GM19035 (cell line): ENCODE measurements around the gene RFC1.
A peak's percentile ranks its signal among the peaks of the same experiment; 100 is the strongest.

ENCODE experiments used
- ATAC-seq: cut with Tn5 transposase; IDR thresholded peaks from one replicate; pipeline ENCODE4 v1.9.1; 2021; ENCODE audit not compliant: unreplicated experiment

The RFC1 gene

GRCh38 chr4:39357002-39357401, 9.2 kb downstream of the RFC1 start:
- no peak for ATAC-seq

DNA sequence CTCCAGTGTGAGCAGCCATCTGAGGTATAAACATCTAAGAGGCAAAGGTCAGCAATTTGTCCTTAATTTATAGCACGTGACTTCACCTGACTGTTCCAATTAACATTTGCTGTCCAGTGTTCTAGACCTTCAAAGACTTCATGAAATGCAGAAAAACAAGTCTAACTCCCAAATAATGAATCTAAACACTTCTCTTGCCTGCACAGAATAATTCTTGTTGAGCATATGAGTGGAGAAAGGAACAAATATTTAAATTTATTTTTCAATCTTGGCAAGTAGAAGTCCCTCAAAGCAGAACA, 12.0 kb downstream of the RFC1 start:
- ATAC-seq, result no peak

- ATAC-seq, result peak; percentile 78
Measured at GRCh38 chr4:39353478-39354253, 12.5 kb downstream of the RFC1 start.

- peak; percentile 9 for ATAC-seq
Measured at GRCh38 chr4:39353149-39353477, 13.0 kb downstream of the RFC1 start.

- ATAC-seq, result no peak
Measured at GRCh38 chr4:39349326-39349725, 16.8 kb downstream of the RFC1 start.

DNA sequence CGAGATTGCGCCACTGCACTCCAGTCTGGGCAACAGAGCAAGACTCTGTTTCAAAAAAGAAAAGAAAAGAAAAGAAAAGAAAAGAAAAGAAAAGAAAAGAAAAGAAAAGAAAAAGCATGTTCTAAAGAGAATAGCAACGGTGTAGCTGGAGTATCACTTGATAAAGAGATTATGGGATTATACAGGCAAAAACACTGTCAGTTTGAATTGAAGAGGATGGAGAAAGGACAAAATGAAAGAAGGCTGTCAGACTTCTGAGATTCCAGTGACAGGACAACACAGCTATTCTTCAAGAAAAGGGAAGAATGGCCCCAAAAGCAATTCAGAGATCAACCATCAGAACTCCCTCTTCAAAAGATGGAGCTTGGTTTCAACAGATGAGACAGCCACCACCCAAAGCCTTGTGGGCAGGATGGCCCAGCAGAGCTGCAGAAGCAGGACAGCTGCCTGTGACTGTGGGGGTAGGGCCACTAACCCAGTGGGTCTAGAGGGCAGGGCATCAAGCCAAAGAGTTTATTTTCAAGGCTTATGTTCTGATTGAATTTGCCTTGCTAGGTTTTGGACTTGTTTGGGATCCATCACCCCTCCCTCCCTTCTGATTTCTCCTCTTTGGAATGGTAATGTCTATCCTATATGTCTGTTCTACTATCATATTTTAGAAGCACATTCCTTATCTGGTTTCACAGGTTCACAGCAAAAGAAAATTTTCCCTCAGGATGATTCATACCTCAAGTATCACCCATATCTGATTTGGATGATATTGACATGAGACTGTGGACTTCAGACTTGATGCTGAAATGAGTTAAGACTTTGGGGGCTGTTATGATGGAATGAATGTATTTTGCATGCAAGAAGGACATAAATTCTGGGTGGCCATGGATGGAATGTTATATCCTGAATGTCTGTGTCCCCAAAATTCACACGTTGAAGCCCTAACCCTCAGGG, 17.5 kb downstream of the RFC1 start:
- no peak for ATAC-seq

DNA sequence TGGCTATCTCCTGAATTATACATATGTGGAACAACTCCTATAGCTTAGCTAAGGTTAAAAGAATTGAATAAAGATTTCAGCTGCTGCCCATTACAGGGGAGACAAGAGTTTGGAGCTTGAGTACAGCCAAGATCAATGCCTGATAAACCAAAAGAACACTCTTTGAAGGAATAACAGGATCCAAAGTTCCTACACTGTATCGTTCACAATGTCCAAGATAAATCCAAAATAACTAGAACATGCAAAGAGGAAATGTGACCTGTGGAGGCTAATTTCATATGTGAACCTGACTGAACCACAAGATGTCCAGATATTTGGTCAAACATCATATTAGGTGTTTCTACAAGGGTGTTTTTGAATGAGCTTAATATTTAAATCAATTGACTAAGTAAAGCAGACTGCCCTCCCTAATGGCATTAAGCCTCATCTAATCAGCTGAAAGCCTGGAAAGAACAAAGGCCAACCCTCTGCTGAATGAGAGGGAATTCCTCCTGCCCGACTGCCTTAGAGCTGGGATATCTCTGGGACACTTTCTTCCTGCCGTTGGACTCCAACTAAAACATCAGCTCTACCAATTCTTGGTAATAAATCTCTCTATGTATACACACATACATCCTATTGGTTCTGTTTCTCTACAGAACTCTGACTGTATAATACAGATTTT, 19.2 kb downstream of the RFC1 start:
- no peak for ATAC-seq

DNA sequence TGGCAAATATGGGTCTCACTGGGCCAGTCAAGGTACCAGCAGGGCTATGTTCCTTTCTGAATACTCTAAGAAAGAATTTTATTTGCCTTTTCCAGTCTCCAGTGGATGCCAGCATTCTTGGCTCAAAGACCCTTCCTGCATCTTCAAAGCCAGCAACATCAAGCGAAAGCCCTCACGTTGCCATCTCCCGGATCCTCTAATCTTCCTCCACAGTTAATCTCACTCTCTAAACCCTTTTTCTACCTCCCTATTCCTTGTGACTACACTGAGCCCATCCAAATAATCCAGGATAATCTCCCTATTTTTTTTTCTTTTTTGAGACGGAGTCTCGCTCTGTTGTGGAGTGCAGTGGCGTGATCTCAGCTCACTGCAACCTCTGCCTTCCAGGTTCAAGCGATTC, 23.4 kb downstream of the RFC1 start:
- ATAC-seq, result no peak

DNA sequence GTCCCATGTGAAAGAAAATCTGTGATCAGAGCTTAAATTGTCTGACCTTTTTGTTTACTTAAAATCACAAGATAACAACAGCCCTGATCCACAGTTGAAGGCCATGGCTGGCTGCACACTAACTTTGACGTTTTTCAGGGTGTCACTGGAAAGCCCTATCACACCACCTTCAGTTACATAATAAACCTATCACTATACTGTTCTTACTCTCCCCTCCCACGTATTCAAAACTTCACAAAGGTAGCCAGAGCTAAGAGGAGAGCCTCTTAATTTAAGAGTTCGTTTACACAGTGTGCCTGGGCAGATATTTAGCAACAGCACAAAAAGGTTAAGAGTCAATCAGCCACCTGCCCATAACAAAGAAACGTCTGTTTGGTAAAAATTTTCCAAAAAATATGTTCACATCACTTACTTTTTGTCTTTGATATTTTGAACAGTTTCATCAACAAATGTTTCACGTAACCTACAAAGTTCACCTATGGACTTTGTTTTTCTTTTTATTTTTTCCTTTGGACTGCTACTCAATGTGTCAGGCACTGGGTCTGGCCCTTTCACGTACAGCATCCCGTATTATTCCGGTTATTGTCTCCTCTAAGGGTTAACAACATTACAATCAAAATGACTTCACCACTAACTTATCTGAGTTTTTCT, 25.0 kb downstream of the RFC1 start:
- no peak for ATAC-seq

GRCh38 chr4:39339968-39340367, 26.2 kb downstream of the RFC1 start:
- no peak for ATAC-seq

- ATAC-seq, result no peak
Measured at GRCh38 chr4:39337841-39338240, 28.3 kb downstream of the RFC1 start.

DNA sequence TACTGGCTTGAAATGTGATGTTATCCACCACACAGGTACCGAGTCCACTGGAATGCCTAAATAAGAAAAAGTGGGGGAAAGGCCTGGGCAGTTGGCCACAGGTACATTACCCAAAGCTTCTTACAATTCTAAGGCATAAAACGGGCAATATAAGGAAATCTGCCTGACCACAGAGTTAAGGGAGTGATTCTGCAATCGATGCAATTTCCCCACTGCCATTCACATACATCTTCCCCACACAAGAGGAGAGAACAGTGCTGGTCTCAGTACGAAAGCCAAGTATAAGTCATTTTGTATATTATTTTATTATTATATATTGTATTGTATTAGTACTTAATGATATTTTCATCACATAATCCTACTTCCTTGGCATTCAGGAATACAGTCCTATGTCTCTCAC, 30.6 kb downstream of the RFC1 start:
- no peak for ATAC-seq

DNA sequence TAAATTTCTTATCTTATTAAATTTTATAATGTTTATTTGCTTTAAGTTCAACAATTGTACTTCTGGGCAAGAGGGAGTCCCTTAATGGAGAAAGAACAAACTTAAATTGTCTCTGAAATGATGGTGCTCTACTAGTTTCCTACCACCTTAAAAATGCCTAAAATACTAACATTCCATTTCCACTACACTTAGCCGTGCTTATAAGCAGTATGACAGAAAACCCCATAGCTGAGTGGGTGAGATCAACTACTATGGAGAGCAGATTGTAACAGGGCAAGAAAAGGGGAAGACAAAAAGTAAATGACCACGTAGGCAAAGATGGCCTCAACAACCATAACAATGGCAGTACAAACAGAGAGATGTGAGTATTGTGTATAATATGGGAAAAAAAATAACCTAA, 35.0 kb downstream of the RFC1 start:
- no peak for ATAC-seq

DNA sequence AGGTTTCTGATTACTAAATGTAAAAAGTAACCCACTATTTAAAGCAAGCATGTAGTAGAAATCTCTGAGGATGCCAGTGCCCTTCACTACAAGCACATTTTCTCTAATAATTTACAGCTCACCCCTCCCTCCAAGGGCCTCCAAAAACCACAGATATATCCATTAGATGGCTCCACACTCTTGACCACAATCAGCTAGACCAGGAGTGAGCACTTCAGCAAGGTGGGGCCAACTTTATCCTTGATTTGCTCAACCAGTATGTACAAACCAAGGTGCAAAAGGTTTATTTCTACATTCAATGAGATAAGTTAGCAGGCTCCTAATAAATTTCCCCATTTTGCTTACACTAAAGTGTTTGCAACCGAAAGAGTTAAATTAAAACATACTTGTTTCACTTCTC, 35.8 kb downstream of the RFC1 start:
- no peak for ATAC-seq

GRCh38 chr4:39326468-39326977, 39.6 kb downstream of the RFC1 start:
- ATAC-seq, result no peak

DNA sequence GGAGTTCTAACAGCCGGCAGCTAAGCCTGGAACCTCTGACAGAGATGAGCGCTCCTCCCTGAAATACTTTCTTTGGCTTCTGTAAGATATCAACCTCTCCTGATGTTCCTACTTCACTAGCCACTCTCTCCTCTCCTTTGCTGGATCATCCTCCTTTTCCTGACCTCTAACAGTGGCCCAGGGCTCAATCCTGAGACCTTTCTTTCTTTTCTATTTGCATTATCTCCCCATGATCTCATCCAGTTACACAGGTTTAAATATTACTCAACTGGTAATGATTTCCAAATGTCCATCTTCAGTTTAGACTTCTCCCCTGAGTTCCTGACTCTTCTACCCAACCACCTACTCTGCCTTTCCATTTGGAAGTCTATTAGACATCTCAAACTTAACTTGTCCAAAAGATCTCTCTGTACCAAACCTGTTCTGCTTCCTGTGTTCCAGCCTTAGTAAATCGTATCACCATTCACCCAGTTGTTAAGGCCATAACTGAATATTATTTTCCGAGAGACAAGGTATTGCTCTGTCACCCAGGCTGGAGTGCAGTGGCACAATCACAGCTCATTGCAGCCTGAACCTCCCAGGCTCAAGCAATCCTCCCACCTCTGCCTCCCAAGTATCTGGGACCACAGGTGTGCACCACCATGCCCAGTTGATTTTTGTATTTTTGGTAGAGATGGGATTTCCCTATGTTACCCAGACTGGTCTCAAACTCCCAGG, 41.1 kb downstream of the RFC1 start:
- no peak for ATAC-seq

- no peak for ATAC-seq
Measured at GRCh38 chr4:39324446-39324845, 41.7 kb downstream of the RFC1 start.

DNA sequence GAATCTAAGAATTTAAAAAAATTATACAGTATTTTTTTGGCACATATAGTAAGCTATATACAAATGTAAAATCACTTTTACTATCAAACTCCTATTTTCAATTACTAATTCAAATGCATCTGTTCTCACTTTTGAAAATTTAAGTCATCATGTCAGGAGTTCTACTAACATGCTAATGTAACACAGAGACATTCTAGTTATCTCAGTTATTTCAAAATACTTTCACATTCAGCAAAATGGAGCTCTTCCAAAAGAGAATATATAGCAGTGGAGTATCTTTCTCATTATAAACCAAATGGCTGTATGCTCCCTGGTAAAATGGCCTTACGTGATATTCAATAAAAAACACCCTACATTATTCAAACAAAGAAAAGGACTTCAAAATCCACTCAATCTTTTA, 42.3 kb downstream of the RFC1 start:
- no peak for ATAC-seq

DNA sequence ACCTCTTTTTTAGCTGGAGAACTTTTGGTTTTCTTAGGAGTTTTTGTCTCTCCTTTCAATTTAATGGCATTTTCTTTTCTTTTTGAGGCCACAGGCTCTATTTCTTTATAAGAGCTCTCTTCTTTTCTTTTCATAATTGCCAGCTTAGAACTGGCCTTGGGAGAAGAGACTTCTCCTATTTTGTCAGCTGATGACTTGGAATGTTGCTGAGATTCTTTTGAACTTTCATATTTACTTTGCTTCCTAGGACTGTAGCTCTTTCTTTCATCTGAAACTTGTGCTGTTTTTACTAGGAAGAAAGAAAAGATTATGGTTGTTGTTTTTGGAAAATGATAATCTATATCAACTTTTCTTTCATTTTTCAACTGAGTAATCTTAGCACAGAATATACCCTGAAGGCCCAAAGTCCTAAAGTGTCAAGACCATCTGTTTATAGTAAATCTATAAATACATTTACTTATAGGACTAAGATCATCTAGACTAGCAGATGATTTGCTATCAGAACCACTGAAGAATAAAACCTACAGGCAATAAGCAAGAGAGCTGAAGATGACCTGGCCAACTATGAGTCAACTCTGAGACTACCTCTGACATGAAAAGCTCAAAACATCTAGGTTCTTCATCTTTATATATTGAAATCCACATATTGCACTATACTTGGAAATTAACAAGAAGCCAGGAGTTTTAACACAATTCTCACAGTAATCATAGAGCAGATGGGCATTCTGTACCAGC, 45.6 kb downstream of the RFC1 start:
- no peak for ATAC-seq

DNA sequence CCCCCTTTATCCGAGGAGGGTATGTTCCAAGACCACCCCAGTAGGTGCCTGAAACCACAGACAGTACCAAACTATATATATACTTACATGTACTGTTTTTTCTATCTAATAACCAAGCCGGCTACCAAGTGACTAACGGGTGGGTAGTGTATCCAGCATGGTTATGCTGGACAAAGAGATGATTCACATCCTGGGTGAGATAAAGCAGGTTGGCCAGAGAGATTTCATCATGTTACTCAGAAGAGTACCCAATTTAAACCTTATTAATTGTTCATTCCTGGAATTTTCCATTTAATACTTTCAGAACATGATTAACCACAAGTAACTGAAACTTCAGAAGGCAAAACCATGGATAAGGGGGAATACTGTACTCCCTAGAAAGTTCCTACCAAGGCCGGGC, 46.5 kb downstream of the RFC1 start:
- ATAC-seq, result no peak
